NB4 (cell line): Measurements from ENCODE around the gene BACE2.

Source experiments
- POLR2A ChIP-seq: IDR thresholded peaks from 2 replicates; pipeline ENCODE4 v1.6.1; 2011; ENCODE audit warnings: mild to moderate bottlenecking; ENCODE audit not compliant: insufficient read length; ENCODE audit errors: extremely low read depth
- TF ChIP-seq, protein P1 (sequence below): IDR thresholded peaks from one replicate; pipeline ENCODE4 v1.5.1; 2012; ENCODE audit warnings: low read depth, low read length

DNA sequence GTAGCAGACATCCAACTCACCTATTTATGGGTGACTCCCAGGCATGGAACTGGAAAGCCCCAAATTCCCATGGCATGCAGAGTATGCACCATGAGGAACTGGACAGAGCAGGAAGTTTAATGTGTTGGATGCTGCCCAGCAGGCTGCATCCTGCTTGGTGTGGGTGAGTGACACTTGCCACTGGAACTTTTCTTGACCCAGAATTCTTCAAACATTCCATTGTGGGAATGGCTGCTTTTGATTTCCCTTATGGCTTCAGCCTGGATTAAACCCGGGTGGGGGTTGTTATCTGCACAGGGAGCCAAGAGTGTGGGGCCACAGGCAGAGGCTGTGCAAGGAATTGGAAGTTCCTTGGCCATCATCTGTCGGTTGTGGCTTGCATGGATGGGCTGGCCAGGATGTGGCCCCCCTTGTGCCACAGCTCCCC, 26.9 kb upstream of the BACE2 start:
- TF ChIP-seq, protein P1, sequence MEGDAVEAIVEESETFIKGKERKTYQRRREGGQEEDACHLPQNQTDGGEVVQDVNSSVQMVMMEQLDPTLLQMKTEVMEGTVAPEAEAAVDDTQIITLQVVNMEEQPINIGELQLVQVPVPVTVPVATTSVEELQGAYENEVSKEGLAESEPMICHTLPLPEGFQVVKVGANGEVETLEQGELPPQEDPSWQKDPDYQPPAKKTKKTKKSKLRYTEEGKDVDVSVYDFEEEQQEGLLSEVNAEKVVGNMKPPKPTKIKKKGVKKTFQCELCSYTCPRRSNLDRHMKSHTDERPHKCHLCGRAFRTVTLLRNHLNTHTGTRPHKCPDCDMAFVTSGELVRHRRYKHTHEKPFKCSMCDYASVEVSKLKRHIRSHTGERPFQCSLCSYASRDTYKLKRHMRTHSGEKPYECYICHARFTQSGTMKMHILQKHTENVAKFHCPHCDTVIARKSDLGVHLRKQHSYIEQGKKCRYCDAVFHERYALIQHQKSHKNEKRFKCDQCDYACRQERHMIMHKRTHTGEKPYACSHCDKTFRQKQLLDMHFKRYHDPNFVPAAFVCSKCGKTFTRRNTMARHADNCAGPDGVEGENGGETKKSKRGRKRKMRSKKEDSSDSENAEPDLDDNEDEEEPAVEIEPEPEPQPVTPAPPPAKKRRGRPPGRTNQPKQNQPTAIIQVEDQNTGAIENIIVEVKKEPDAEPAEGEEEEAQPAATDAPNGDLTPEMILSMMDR: no peak
- TF ChIP-seq POLR2A: no peak
